ENCODE data around the gene SLCO4A1. TPM values are rescaled to one million over a fixed set of nuclear protein-coding genes. Genes with fewer than 3 reads are reported as not detected.

SLCO4A1 gene
- total and polyA plus RNA-seq, 12 donors = 0.39 to 27.0 (median 4.9) TPM

- H3K36me3 ChIP-seq (replicated peaks in 1 of 2) = no peaks in the 10 kb centered on the region
- H3K27ac ChIP-seq = no peak overlapping the region
- intact Hi-C loops (cut with DNase I) = loop anchor here in 1 of 2 donors (5.0 kb wide), 1 partner anchor 126 kb away; no protein-coding TSS in a partner anchor
- peaks cover 0 to 5% of the 10 kb centered on the region in 2 donors for H3K4me1 ChIP-seq (replicated peaks in 1 of 2)
- no peak for DNase-seq
- H3K4me3 ChIP-seq = no peak overlapping the region
- whole genome bisulfite sequencing, 4 donors = 78 to 84% (median 81%) methylated on average over 13 to 29 of the region's 33 CpGs
- no peak for TF ChIP-seq POLR2A (IDR thresholded peaks at IDR 0.05)
- no peak for TF ChIP-seq CTCF (IDR thresholded peaks at IDR 0.05)
- H3K27me3 ChIP-seq = no peaks in the 10 kb centered on the region
- no peaks in the 10 kb centered on the region for H3K9me3 ChIP-seq (replicated peaks in 1 of 3)
Measured at GRCh38 chr20:62665826-62666735, 23.8 kb downstream of the SLCO4A1 start.

- WGBS, 4 donors = 63 to 77% (median 65%) methylated on average over 23 to 27 of the region's 27 CpGs
- Histone ChIP-seq H3K4me1 (replicated peaks in 1 of 2) (peaks cover 0 to 5% of the 10 kb centered on the region in 2 donors), H3K36me3 (replicated peaks in 1 of 2) (no peaks in the 10 kb centered on the region), H3K27ac (peak overlapping the region in 1 of 5 donors; percentile 31), H3K27me3 (no peaks in the 10 kb centered on the region), H3K4me3 (no peak overlapping the region), H3K9me3 (replicated peaks in 1 of 3) (no peaks in the 10 kb centered on the region)
- intact Hi-C loops (cut with DNase I) = loop anchor here in 1 of 2 donors (5.0 kb wide), 1 partner anchor 125 kb away; no protein-coding TSS in a partner anchor
- peak in 6 of 7 donors; percentile 63 to 81 (median 72) for DNase-seq
- TF ChIP-seq CTCF (IDR thresholded peaks at IDR 0.05) (no peak), POLR2A (IDR thresholded peaks at IDR 0.05) (no peak)
Measured at GRCh38 chr20:62666736-62667529, 24.6 kb downstream of the SLCO4A1 start.

GRCh38 chr20:62667530-62668440 is 25.5 kb downstream of the SLCO4A1 start:
- Histone ChIP-seq H3K9me3 (replicated peaks in 1 of 3) (no peaks in the 10 kb centered on the region), H3K36me3 (replicated peaks in 1 of 2) (no peaks in the 10 kb centered on the region), H3K4me1 (replicated peaks in 1 of 2) (no peaks in the 10 kb centered on the region), H3K4me3 (no peak overlapping the region), H3K27me3 (no peaks in the 10 kb centered on the region), H3K27ac (no peak overlapping the region)
- no peak for DNase-seq
- WGBS, 4 donors = 75 to 84% (median 82%) methylated on average over 13 to 30 of the region's 30 CpGs
- intact Hi-C loops (cut with DNase I) = loop anchor here in 1 of 2 donors (5.0 kb wide), 1 partner anchor 125 kb away; no protein-coding TSS in a partner anchor
- TF ChIP-seq POLR2A (IDR thresholded peaks at IDR 0.05) (no peak), CTCF (IDR thresholded peaks at IDR 0.05) (no peak)

Data from adrenal gland (tissue), 12 donors.